ENCODE measurements around the gene PGAM1.
"Not testable (repeated sequence)": the region's sequence is repeated elsewhere in the genome, so short reads cannot be mapped to it uniquely, and the experiment has no call there.

PGAM1 gene

GRCh38 chr10:97404044-97404443 lies 21.9 kb upstream of the PGAM1 start:
- Histone ChIP-seq H3K27ac (no peak overlapping the region), H3K9ac (no peak overlapping the region), H3K4me2 (no peak overlapping the region), H3K4me3 (IDR thresholded peaks at IDR 0.05; ENCODE audit: insufficient read depth, low read depth, low read length) (no peak overlapping the region), H3K79me2 (ENCODE audit: insufficient read depth, low read depth) (peaks cover 16% of the 10 kb centered on the region), H3K4me1 (ENCODE audit: low read depth, poor library complexity, severe bottlenecking) (peaks cover 32% of the 10 kb centered on the region), H2AFZ (ENCODE audit: low read depth) (no peak overlapping the region), H3K27me3 (ENCODE audit: insufficient read depth, low read depth) (no peaks in the 10 kb centered on the region), H4K20me1 (ENCODE audit: insufficient read depth) (no peaks in the 10 kb centered on the region), H3K36me3 (ENCODE audit: insufficient read depth) (no peaks in the 10 kb centered on the region)
- no peak for TF ChIP-seq CTCF (conservative IDR thresholded peaks at IDR 0.05; ENCODE audit: low read depth, low read length)

GRCh38 chr10:97406064-97406463 lies 19.9 kb upstream of the PGAM1 start:
- H3K4me3 ChIP-seq (IDR thresholded peaks at IDR 0.05; ENCODE audit: insufficient read depth, low read depth, low read length), result no peak overlapping the region
- TF ChIP-seq CTCF (conservative IDR thresholded peaks at IDR 0.05; ENCODE audit: low read depth, low read length), result no peak
- no peak overlapping the region for H3K27ac ChIP-seq
- H3K36me3 ChIP-seq (ENCODE audit: insufficient read depth), result no peaks in the 10 kb centered on the region
- H4K20me1 ChIP-seq (ENCODE audit: insufficient read depth), result no peaks in the 10 kb centered on the region
- no peak overlapping the region for H2AFZ ChIP-seq (ENCODE audit: low read depth)
- peaks cover 23% of the 10 kb centered on the region for H3K4me1 ChIP-seq (ENCODE audit: low read depth, poor library complexity, severe bottlenecking)
- no peak overlapping the region for H3K9ac ChIP-seq
- H3K27me3 ChIP-seq (ENCODE audit: insufficient read depth, low read depth), result no peaks in the 10 kb centered on the region
- H3K79me2 ChIP-seq (ENCODE audit: insufficient read depth, low read depth), result no peaks in the 10 kb centered on the region
- no peak overlapping the region for H3K4me2 ChIP-seq

GRCh38 chr10:97406483-97406882 lies 19.5 kb upstream of the PGAM1 start:
- not testable (repeated sequence) for H3K9ac ChIP-seq; H3K36me3 ChIP-seq (ENCODE audit: insufficient read depth); H3K27me3 ChIP-seq (ENCODE audit: insufficient read depth, low read depth); H3K4me3 ChIP-seq (IDR thresholded peaks at IDR 0.05; ENCODE audit: insufficient read depth, low read depth, low read length); H3K27ac ChIP-seq; H3K79me2 ChIP-seq (ENCODE audit: insufficient read depth, low read depth); H4K20me1 ChIP-seq (ENCODE audit: insufficient read depth)
- peaks cover 25% of the 10 kb centered on the region for H3K4me1 ChIP-seq (ENCODE audit: low read depth, poor library complexity, severe bottlenecking)
- H2AFZ ChIP-seq (ENCODE audit: low read depth), result peak overlapping the region; percentile 88
- peak overlapping the region; percentile 23 for H3K4me2 ChIP-seq

GRCh38 chr10:97407211-97407951 lies 18.6 kb upstream of the PGAM1 start:
- peaks cover 29% of the 10 kb centered on the region for H3K4me1 ChIP-seq (ENCODE audit: low read depth, poor library complexity, severe bottlenecking)
- TF ChIP-seq CTCF (conservative IDR thresholded peaks at IDR 0.05; ENCODE audit: low read depth, low read length), result peak; percentile 86
- H3K79me2 ChIP-seq (ENCODE audit: insufficient read depth, low read depth), result no peaks in the 10 kb centered on the region
- no peaks in the 10 kb centered on the region for H3K36me3 ChIP-seq (ENCODE audit: insufficient read depth)
- H2AFZ ChIP-seq (ENCODE audit: low read depth), result peak overlapping the region; percentile 88
- H3K27ac ChIP-seq, result peak overlapping the region; percentile 23; the same call in 1 of the 2 replicates
- no peak overlapping the region for H3K9ac ChIP-seq
- H3K4me2 ChIP-seq, result peak overlapping the region; percentile 23
- H3K4me3 ChIP-seq (IDR thresholded peaks at IDR 0.05; ENCODE audit: insufficient read depth, low read depth, low read length), result no peak overlapping the region
- H4K20me1 ChIP-seq (ENCODE audit: insufficient read depth), result no peaks in the 10 kb centered on the region
- no peaks in the 10 kb centered on the region for H3K27me3 ChIP-seq (ENCODE audit: insufficient read depth, low read depth)

GRCh38 chr10:97407952-97408248 lies 18.1 kb upstream of the PGAM1 start:
- Histone ChIP-seq H4K20me1 (ENCODE audit: insufficient read depth) (no peaks in the 10 kb centered on the region), H3K4me3 (IDR thresholded peaks at IDR 0.05; ENCODE audit: insufficient read depth, low read depth, low read length) (no peak overlapping the region), H3K27ac (peak overlapping the region; percentile 23; the same call in 1 of the 2 replicates), H2AFZ (ENCODE audit: low read depth) (peak overlapping the region; percentile 88), H3K9ac (no peak overlapping the region), H3K4me2 (peak overlapping the region; percentile 23; the same call in 1 of the 2 replicates), H3K79me2 (ENCODE audit: insufficient read depth, low read depth) (no peaks in the 10 kb centered on the region), H3K4me1 (ENCODE audit: low read depth, poor library complexity, severe bottlenecking) (peaks cover 34% of the 10 kb centered on the region), H3K36me3 (ENCODE audit: insufficient read depth) (no peaks in the 10 kb centered on the region), H3K27me3 (ENCODE audit: insufficient read depth, low read depth) (no peaks in the 10 kb centered on the region)
- no peak for TF ChIP-seq CTCF (conservative IDR thresholded peaks at IDR 0.05; ENCODE audit: low read depth, low read length)

Measured in KMS-11 (cell line).